ENCODE data around the gene CSTF1. TPM values are rescaled to one million over a fixed set of nuclear protein-coding genes. Genes with fewer than 3 reads are reported as not detected.

CSTF1 gene
- total RNA-seq, 4 donors from 2014 or later: 5.2 to 21.8 (median 14.2) TPM

DNA sequence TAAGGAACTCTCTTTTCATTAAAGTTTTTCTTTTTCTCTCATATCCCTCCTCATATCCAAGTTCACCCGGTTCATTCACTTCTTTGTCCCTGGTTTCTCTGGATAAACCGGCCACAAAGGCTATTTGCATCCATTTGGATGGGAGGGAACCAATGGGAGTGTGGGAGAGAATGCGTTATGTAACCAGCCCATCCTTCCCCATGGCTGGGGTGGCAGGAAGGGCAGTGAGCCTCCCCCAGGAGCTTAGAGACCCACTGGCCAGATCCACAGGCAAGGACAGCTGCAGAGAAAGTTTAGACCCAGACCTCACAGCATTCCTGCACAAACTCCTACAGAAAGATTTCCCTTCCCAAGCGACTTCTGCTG lies 30.4 kb downstream of the CSTF1 start:
- H3K4me1 ChIP-seq: peaks cover 0 to 6% (median 0%) of the 10 kb centered on the region in 4 donors
- DNase-seq: no peak
- intact Hi-C loops (cut with DNase I; ENCODE audit: low total_unique reads): no loop called here
- no peak overlapping the region for H3K4me3 ChIP-seq
- no peaks in the 10 kb centered on the region for H3K27me3 ChIP-seq
- no peak overlapping the region for H3K27ac ChIP-seq
- no peaks in the 10 kb centered on the region for H3K36me3 ChIP-seq
- in situ Hi-C loops (cut with MboI; ENCODE audit: low pct_ligation_motif_present in 1 of 4, low pct_unique_long_range_greater_than_20kb in 1 of 4, low sequenced_read_pairs in 3 of 4): no loop called here
- 69 to 78% methylated on average over 4 of the region's 4 CpGs for WGBS, 2 donors (ENCODE audit: low coverage in 1 of 2)
- H3K9me3 ChIP-seq: no peaks in the 10 kb centered on the region
- TF ChIP-seq POLR2A (IDR thresholded peaks at IDR 0.05) (no peak), EP300 (IDR thresholded peaks at IDR 0.05; ENCODE audit: low read depth) (no peak)
- TF ChIP-seq, protein P1, sequence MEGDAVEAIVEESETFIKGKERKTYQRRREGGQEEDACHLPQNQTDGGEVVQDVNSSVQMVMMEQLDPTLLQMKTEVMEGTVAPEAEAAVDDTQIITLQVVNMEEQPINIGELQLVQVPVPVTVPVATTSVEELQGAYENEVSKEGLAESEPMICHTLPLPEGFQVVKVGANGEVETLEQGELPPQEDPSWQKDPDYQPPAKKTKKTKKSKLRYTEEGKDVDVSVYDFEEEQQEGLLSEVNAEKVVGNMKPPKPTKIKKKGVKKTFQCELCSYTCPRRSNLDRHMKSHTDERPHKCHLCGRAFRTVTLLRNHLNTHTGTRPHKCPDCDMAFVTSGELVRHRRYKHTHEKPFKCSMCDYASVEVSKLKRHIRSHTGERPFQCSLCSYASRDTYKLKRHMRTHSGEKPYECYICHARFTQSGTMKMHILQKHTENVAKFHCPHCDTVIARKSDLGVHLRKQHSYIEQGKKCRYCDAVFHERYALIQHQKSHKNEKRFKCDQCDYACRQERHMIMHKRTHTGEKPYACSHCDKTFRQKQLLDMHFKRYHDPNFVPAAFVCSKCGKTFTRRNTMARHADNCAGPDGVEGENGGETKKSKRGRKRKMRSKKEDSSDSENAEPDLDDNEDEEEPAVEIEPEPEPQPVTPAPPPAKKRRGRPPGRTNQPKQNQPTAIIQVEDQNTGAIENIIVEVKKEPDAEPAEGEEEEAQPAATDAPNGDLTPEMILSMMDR (IDR thresholded peaks at IDR 0.05): no peak

DNA sequence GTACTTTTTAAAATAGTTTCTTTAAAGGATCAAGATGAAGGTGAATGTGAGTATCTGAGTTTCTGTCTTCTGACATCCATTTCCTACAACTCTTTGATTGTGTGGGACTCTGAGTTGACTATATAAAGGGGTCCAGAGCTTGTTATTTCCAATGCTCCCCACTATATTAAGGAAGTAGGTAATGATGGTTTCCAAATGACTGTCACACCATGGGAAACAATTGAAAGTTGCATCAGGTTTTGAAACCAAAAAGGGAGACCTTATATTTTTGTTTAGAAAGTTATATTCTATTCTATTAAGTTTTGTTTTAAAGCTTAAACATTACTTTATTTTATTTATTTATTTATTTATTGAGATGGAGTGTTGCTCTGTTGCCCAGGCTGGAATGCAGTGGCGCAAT lies 30.8 kb downstream of the CSTF1 start:
- TF ChIP-seq POLR2A (IDR thresholded peaks at IDR 0.05): no peak
- TF ChIP-seq POLR2AphosphoS5 (IDR thresholded peaks at IDR 0.05): no peak
- TF ChIP-seq EP300 (IDR thresholded peaks at IDR 0.05; ENCODE audit: low read depth): no peak
- TF ChIP-seq, protein P1 (IDR thresholded peaks at IDR 0.05): no peak
- Histone ChIP-seq H3K36me3 (no peaks in the 10 kb centered on the region), H3K27me3 (no peaks in the 10 kb centered on the region), H3K27ac (no peak overlapping the region), H3K4me1 (peaks cover 0 to 6% (median 0%) of the 10 kb centered on the region in 4 donors), H3K4me3 (no peak overlapping the region), H3K9me3 (no peaks in the 10 kb centered on the region)
- 91 to 93% methylated on average over 1 of the region's 1 CpG for WGBS, 2 donors (ENCODE audit: low coverage in 1 of 2)
- intact Hi-C loops (cut with DNase I; ENCODE audit: low total_unique reads) (no loop called here), in situ Hi-C loops (cut with MboI; ENCODE audit: low pct_ligation_motif_present in 1 of 4, low pct_unique_long_range_greater_than_20kb in 1 of 4, low sequenced_read_pairs in 3 of 4) (no loop called here)
- DNase-seq: no peak

DNA sequence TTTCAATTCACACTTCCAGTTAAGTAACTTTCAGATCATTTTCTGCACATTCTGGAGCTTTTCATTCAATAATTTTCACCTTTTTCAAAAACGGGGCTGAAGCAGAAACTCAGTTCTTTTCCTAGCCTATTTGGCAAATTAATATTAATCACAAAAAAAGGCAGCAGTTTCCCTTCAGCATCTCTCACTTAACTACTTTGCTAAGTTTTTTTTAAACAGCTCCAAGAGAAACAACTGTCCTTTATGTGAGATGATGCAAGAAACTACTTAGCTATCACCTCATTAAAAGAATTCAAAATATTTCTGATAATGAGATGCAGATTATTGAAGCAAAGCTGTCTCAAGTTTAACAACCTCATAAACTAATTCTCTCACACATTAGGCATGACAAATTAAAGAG lies 31.4 kb downstream of the CSTF1 start:
- intact Hi-C loops (cut with DNase I; ENCODE audit: low total_unique reads): no loop called here
- TF ChIP-seq, protein P1 (IDR thresholded peaks at IDR 0.05): no peak
- no peak for TF ChIP-seq EP300 (IDR thresholded peaks at IDR 0.05; ENCODE audit: low read depth)
- TF ChIP-seq POLR2AphosphoS5 (IDR thresholded peaks at IDR 0.05): no peak
- TF ChIP-seq POLR2A (IDR thresholded peaks at IDR 0.05): no peak
- Histone ChIP-seq H3K36me3 (no peaks in the 10 kb centered on the region), H3K4me1 (peaks cover 0 to 6% (median 0%) of the 10 kb centered on the region in 4 donors), H3K9me3 (no peaks in the 10 kb centered on the region), H3K27me3 (no peaks in the 10 kb centered on the region), H3K4me3 (no peak overlapping the region), H3K27ac (no peak overlapping the region)
- WGBS, 2 donors (ENCODE audit: low coverage in 1 of 2): 64 to 66% methylated on average over 1 of the region's 1 CpG
- in situ Hi-C loops (cut with MboI; ENCODE audit: low pct_ligation_motif_present in 1 of 4, low pct_unique_long_range_greater_than_20kb in 1 of 4, low sequenced_read_pairs in 3 of 4): no loop called here
- no peak for DNase-seq

DNA sequence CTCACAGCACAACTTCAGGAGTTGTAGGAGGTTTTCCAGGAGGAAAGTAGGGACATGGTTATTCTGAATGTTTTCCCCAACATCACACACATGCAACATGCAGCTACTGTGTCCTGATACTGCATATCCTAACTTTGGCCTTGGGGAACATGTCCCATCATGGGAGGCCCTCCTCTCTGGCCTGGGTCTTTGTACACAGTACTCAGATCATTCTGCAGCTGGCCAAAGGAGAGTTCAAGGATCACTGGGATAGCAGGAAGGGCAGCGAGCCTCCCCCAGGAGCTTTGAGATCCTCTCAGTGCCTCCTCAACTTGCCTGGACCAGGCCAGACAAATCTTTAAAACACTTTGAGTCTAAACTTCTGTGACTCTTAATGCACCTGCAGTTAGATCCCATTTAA lies 32.5 kb downstream of the CSTF1 start:
- intact Hi-C loops (cut with DNase I; ENCODE audit: low total_unique reads) (no loop called here), in situ Hi-C loops (cut with MboI; ENCODE audit: low pct_ligation_motif_present in 1 of 4, low pct_unique_long_range_greater_than_20kb in 1 of 4, low sequenced_read_pairs in 3 of 4) (no loop called here)
- no peaks in the 10 kb centered on the region for H3K27me3 ChIP-seq

More for the DNA sequence above, 32.5 kb downstream of the CSTF1 start:
- H3K27ac ChIP-seq: no peak overlapping the region
- peaks cover 0 to 13% (median 0%) of the 10 kb centered on the region in 4 donors for H3K4me1 ChIP-seq
- H3K9me3 ChIP-seq: no peaks in the 10 kb centered on the region
- no peak overlapping the region for H3K4me3 ChIP-seq
- 82% methylated on average over 1 of the region's 1 CpG; no CpG with 5 or more reads in 1 of the 2 donors for WGBS, 2 donors (ENCODE audit: low coverage in 1 of 2)
- TF ChIP-seq, protein P1 (IDR thresholded peaks at IDR 0.05): no peak
- TF ChIP-seq POLR2A (IDR thresholded peaks at IDR 0.05) (no peak), POLR2AphosphoS5 (IDR thresholded peaks at IDR 0.05) (no peak), EP300 (IDR thresholded peaks at IDR 0.05; ENCODE audit: low read depth) (no peak)
- DNase-seq: no peak
- H3K36me3 ChIP-seq: no peaks in the 10 kb centered on the region

All from transverse colon (tissue), 4 donors.